HG02642 (cell line): Measurements from ENCODE around the gene SIGLEC10.

Experiments
- ATAC-seq: cut with Tn5 transposase; IDR thresholded peaks from one replicate; pipeline ENCODE4 v1.9.1; 2021; ENCODE audit warnings: mild to moderate bottlenecking; ENCODE audit not compliant: unreplicated experiment, poor library complexity

SIGLEC10 gene

DNA sequence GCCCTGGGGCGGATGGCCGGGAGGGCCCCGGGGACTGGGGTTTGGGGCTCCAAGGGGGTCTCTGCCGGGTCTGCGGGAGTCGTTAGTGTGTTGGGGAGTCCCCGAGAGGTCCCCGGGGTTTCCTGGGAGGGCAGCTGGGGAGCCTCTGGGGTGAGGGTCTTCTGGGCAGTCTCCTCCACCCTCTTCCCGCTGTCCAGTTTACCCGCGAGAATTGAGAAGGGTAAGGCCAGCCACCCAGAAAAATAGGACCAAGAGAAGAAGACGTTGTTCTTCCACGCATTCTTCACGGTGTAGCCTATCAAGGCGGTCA, 50.2 kb downstream of the SIGLEC10 start:
- peak; percentile 17 for ATAC-seq

DNA sequence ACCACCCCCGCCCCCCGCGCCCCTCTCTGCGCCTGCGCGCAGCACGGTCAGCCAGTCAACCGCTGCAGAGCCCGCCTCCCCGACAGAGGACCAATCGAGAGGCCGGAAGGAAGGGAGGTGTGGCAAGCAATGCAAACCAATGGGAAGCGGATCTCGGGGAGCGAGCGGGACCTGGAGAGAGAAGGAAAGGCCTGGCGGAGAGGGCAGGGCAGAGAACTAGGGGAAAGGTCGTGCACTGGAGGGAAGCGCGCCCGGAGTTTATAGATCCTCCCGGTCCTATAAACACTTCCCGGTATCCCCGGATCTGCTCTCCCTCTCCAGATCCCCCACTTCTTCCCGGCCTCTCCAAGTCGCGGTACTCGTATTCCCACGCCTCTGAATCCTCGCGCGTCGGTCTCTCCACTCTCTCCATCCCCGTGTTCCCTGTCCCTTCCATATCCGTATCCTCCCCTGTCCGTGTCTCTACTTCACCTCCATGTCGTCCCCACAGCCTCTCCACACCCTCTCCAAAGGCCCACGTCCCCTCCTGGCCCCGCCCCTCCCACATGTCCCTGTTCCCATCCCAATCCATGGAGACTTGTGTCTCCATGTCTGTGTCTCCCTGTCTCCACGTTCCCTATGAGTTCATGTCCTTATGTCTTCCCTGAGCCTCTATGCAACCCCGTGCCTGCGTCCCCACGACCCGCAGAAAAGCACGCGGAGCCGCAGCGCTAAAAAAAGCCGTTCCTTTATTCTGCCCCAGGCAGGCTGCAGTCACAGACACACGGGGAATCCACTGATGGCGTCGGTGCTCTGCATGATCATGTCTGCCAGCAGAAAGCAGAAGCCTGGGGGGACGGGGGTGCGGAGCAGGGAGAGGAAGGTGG, 50.8 kb downstream of the SIGLEC10 start:
- ATAC-seq = peak; percentile 51

- no peak for ATAC-seq
These were observed 51.5 kb downstream of the SIGLEC10 start, which contains the start of gene ETFB for GRCh38 chr19:51365965-51366388. TSS of gene ETFB (minus strand) at chr19:51366388. CDS start at chr19:51366326, 62 bp downstream.

DNA sequence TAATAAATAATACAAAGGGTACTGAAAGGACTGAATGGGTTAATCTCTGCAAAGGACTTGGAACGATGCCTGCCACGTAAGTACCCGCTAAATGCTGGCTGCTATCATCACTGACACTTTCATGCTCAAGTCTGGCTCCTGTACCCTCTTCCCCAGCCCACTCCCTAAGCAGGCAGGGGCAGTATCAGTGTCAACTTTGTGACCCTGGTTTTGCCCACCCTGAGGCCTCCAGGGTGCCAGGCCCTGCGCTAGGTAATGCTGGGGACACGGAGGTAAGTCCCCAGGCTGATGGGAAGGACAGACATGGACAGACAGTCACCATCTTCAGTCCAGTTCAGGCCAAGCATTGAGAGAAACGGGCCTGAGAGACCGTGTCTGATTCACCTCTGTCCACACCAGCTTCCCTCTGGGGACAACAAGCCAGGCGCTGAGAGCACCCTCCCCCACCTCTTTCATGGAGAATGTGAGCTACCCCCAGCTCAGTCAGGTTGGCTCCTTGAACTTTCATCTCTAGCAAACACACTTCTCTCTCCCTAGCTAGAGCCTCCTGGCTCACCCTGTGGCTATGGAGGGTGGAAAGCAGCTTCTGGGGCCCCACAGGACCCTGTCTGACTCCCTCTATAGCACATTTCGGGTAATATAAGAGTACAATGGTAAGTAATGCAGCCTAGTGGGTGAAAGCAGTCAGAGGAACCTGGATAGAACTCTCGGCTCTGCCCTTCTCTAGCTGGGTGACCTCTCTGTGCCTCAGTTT, 52.1 kb downstream of the SIGLEC10 start:
- no peak for ATAC-seq

DNA sequence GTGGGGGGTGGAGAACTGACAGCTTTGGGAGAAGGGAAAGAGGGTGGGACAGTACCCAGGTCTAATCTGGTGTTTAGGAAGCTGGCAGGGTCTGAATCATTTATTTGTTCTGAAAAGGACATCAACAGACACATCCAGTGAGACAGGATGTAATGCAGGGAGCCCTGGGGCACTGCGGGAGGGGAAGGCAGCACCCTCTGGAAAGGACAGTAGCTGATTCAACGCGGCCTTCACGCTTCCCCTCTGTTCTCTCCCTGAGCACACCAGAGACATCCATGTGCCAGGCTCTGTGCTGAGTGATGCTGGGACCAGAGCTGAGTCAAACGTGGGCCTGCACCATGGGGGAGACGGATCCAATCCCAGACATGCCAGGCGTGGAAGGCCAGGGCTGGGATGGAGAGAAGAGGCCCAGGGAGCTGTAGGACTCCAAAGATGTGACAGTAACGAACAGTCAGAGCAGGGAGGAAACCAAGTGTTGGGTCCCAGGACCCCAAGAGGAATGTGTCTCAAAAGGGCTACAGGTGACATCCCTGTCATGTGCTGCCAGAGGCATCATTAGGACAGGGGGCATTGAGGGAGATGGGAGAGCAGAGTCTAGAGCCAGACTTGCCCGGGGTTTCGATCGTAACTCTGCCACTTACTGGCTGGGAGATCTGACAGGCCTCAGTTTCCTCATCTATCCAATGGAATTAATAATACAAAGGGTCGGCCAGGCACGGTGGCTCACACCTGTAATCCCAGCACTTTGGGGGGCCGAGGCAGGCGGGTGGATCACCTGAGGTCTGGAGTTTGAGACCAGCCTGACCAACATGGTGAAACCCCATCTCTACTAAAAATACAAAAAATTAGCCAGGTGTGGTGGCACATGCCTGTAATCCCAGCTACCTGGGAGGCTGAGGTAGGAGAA, 53.0 kb downstream of the SIGLEC10 start:
- ATAC-seq = no peak

- no peak for ATAC-seq
These were observed 56.2 kb downstream of the SIGLEC10 start for GRCh38 chr19:51361239-51361638.
